Measurements from ENCODE around the gene RPL15. TPM values are rescaled to one million over a fixed set of nuclear protein-coding genes. Genes with fewer than 3 reads are reported as not detected.

RPL15 gene
- total and polyA plus RNA-seq, 2 donors (not counting 1 experiment from before 2014, with no cell fraction given), result 2,177 to 5,195 TPM

- no peaks in the 10 kb centered on the region for H3K9me3 Mint-ChIP-seq (ENCODE audit: insufficient read depth)
- intact Hi-C loops (cut with micrococcal nuclease), result no loop called here
- Histone ChIP-seq H4K20me1 (ENCODE audit: control insufficient read depth, insufficient read depth, low read length, poor library complexity, severe bottlenecking) (no peaks in the 10 kb centered on the region), H3K27me3 (replicated peaks in 1 of 4; ENCODE audit: control extremely low read depth in 1 of 4, control insufficient read depth in 3 of 4, insufficient read depth in 4 of 4, low read length in 3 of 4) (no peaks in the 10 kb centered on the region), H3K36me3 (replicated peaks in 1 of 2; ENCODE audit: control extremely low read depth in 1 of 2, control insufficient read depth in 1 of 2, extremely low read depth in 1 of 2, insufficient read depth in 2 of 2, low read length in 1 of 2) (no peaks in the 10 kb centered on the region), H3K4me2 (replicated peaks; ENCODE audit: low read depth, low read length, poor library complexity, severe bottlenecking) (no peak overlapping the region), H3K4me3 (ENCODE audit: control extremely low read depth in 1 of 5, extremely low read depth in 1 of 5, insufficient read depth in 1 of 5, low read depth in 2 of 5, low read length in 4 of 5) (no peak overlapping the region), H3K79me2 (ENCODE audit: control insufficient read depth, insufficient read depth, low read length) (no peaks in the 10 kb centered on the region), H3K27ac (ENCODE audit: low read length in 2 of 2) (no peak overlapping the region), H3K4me1 (ENCODE audit: control insufficient read depth in 2 of 2, insufficient read depth in 2 of 2, low read length in 2 of 2) (peaks cover 3 to 7% of the 10 kb centered on the region in 2 donors), H3K9me3 (ENCODE audit: control extremely low read depth in 1 of 3, control insufficient read depth in 2 of 3, insufficient read depth in 1 of 3, low read length in 2 of 3) (peaks cover 0 to 5% (median 4%) of the 10 kb centered on the region in 3 donors), H2AFZ (ENCODE audit: insufficient read depth, low read depth, low read length, poor library complexity, severe bottlenecking) (no peak overlapping the region), H3K9ac (ENCODE audit: low read length) (no peak overlapping the region)
- no peak overlapping the region for H3K4me3 Mint-ChIP-seq
- no peaks in the 10 kb centered on the region for H3K27me3 Mint-ChIP-seq
- H3K4me1 Mint-ChIP-seq, result peaks cover 11% of the 10 kb centered on the region
- ChIA-PET POLR2A (no interaction called here), CTCF (interaction anchor here (0.7 kb wide), 1 partner anchor 292 kb away, joined by 8 read pairs; no protein-coding TSS in a partner anchor)
- ATAC-seq (ENCODE audit: low read depth) (no peak), DNase-seq (no peak)
- 70% methylated on average over 2 of the region's 5 CpGs for WGBS (ENCODE audit: insufficient coverage)
- TF ChIP-seq CTCF (IDR thresholded peaks at IDR 0.05) (no peak), EZH2 (IDR thresholded peaks at IDR 0.05; ENCODE audit: borderline replicate concordance, insufficient read depth, low read depth, low read length, poor library complexity, severe bottlenecking) (no peak)
- H3K27ac Mint-ChIP-seq, result no peak overlapping the region
Observed at GRCh38 chr3:23940775-23941174, 23.8 kb downstream of the RPL15 start.

- H3K27ac ChIP-seq (ENCODE audit: low read length in 2 of 2), result no peak overlapping the region
- ATAC-seq (ENCODE audit: low read depth), result no peak
- ChIA-PET CTCF (no interaction called here), POLR2A (no interaction called here)
- no peaks in the 10 kb centered on the region for H3K9me3 Mint-ChIP-seq (ENCODE audit: insufficient read depth)
- peaks cover 13% of the 10 kb centered on the region for H3K4me1 Mint-ChIP-seq
- H3K27ac Mint-ChIP-seq, result no peak overlapping the region
- H3K4me3 Mint-ChIP-seq, result no peak overlapping the region
- 100% methylated on average over 2 of the region's 4 CpGs for WGBS (ENCODE audit: insufficient coverage)
- no peaks in the 10 kb centered on the region for H3K36me3 ChIP-seq (replicated peaks in 1 of 2; ENCODE audit: control extremely low read depth in 1 of 2, control insufficient read depth in 1 of 2, extremely low read depth in 1 of 2, insufficient read depth in 2 of 2, low read length in 1 of 2)
- intact Hi-C loops (cut with micrococcal nuclease), result no loop called here
- no peaks in the 10 kb centered on the region for H3K27me3 ChIP-seq (replicated peaks in 1 of 4; ENCODE audit: control extremely low read depth in 1 of 4, control insufficient read depth in 3 of 4, insufficient read depth in 4 of 4, low read length in 3 of 4)
- H3K4me1 ChIP-seq (ENCODE audit: control insufficient read depth in 2 of 2, insufficient read depth in 2 of 2, low read length in 2 of 2), result peaks cover 3 to 9% of the 10 kb centered on the region in 2 donors
- TF ChIP-seq EZH2 (IDR thresholded peaks at IDR 0.05; ENCODE audit: borderline replicate concordance, insufficient read depth, low read depth, low read length, poor library complexity, severe bottlenecking) (no peak), CTCF (IDR thresholded peaks at IDR 0.05) (no peak)
- DNase-seq, result no peak
- no peak overlapping the region for H3K9ac ChIP-seq (ENCODE audit: low read length)
- no peaks in the 10 kb centered on the region for H3K27me3 Mint-ChIP-seq
- peaks cover 0 to 5% (median 4%) of the 10 kb centered on the region in 3 donors for H3K9me3 ChIP-seq (ENCODE audit: control extremely low read depth in 1 of 3, control insufficient read depth in 2 of 3, insufficient read depth in 1 of 3, low read length in 2 of 3)
- H3K4me3 ChIP-seq (ENCODE audit: control extremely low read depth in 1 of 5, extremely low read depth in 1 of 5, insufficient read depth in 1 of 5, low read depth in 2 of 5, low read length in 4 of 5), result no peak overlapping the region
- peaks cover under 1% of the 10 kb centered on the region for H3K79me2 ChIP-seq (ENCODE audit: control insufficient read depth, insufficient read depth, low read length)
- no peak overlapping the region for H3K4me2 ChIP-seq (replicated peaks; ENCODE audit: low read depth, low read length, poor library complexity, severe bottlenecking)
- no peaks in the 10 kb centered on the region for H4K20me1 ChIP-seq (ENCODE audit: control insufficient read depth, insufficient read depth, low read length, poor library complexity, severe bottlenecking)
- H2AFZ ChIP-seq (ENCODE audit: insufficient read depth, low read depth, low read length, poor library complexity, severe bottlenecking), result no peak overlapping the region
Observed at GRCh38 chr3:23941440-23941839, 24.5 kb downstream of the RPL15 start.
